Urinary bladder (tissue), 4 donors: ENCODE measurements around the gene CD19. TPM values are rescaled to one million over a fixed set of nuclear protein-coding genes. Genes with fewer than 3 reads are reported as not detected.
"Not testable (repeated sequence)": the region's sequence is repeated elsewhere in the genome, so short reads cannot be mapped to it uniquely, and the experiment has no call there.

ENCODE experiments used
- DNase-seq: peaks from one replicate; pipeline ENCODE4 v3.0.0-alpha.2; 2015; ENCODE audit errors: extremely low spot score
- H3K27ac ChIP-seq: one replicate; pipeline ENCODE4 v1.5.1; 2013; ENCODE audit warnings: low read depth, mild to moderate bottlenecking, moderate library complexity
- H3K36me3 ChIP-seq: one replicate; pipeline ENCODE4 v1.6.1; 2013; ENCODE audit warnings: mild to moderate bottlenecking, moderate library complexity; ENCODE audit not compliant: insufficient read depth
- H3K4me1 ChIP-seq: one replicate; pipeline ENCODE4 v1.6.1; 2013; ENCODE audit warnings: mild to moderate bottlenecking, moderate library complexity; ENCODE audit not compliant: insufficient read depth
- H3K4me3 ChIP-seq: one replicate; pipeline ENCODE4 v1.5.1; 2013; ENCODE audit warnings: low read depth, low read length
- WGBS: extraction: QIAGEN DNeasy Blood & Tissue Kit; methylation state at CpG from one replicate; pipeline ENCODE4 v1.1.7; 2013; 5-methylcytosine and 5-hydroxymethylcytosine counted together
- polyA plus RNA-seq: library from polyadenylated mRNA; stranded (reverse); fragments of 200-250 nt; gene quantifications from one replicate; pipeline ENCODE4 v1.2.3, GENCODE V29; 2013
- total RNA-seq: library from RNA; depleted of rRNA; stranded (reverse); fragments of >200 nt; gene quantifications from one replicate; pipeline ENCODE4 v1.2.3, GENCODE V29; 2014
- donor health status: healthy with polysubstance abuse.
- donor health status: healthy.

The CD19 gene
- total and polyA plus RNA-seq, 2 donors = 0.16 to 0.70 TPM

DNA sequence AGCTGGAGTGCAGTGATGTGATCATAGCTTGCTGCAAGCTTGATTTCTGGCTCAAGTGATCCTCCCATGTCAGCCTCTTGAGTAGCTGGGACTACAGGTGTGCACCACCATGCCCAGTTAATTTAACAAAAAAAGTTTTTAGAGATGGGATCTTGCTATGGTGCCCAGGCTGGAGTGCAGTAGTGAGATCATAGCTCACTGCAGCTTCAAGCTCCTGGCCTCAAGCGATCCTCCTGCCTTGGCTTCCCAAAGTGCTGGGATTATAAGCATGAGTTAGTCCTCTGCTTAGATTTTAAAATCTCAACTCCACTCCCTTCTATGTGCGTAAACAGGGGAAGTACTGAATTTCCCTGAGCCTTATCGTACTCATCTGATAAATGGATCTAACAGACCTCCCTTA lies 13.1 kb upstream of the CD19 start:
- Histone ChIP-seq H3K27ac (no peak overlapping the region), H3K36me3 (no peaks in the 10 kb centered on the region)
- WGBS = over 99% methylated on average over 3 of the region's 3 CpGs

DNA sequence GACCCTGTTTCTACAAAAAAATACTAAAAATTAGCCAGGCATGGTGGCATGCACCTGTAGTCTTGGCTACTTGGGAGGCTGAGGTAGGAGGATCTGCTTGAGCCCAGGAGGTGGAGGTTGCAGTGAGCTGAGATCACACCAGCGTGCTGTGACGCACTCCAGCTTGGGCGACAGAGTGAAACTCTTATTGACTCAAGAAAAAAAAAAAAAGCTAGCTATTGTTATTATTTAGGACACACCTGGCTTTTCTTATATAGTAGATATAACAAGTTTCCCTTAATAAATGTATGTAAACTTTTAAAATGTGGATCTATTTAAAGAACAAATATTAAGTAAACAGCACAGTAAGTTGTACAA lies 8.6 kb upstream of the CD19 start:
- Histone ChIP-seq H3K4me3 (no peak overlapping the region), H3K4me1 (peaks cover 1% of the 10 kb centered on the region), H3K27ac (no peak overlapping the region), H3K36me3 (no peaks in the 10 kb centered on the region)
- 98% methylated on average over 3 of the region's 3 CpGs for WGBS
- no peak for DNase-seq

More for the DNA sequence above, 13.1 kb upstream of the CD19 start:
- DNase-seq = no peak
- Histone ChIP-seq H3K4me3 (no peak overlapping the region), H3K4me1 (no peaks in the 10 kb centered on the region)

DNA sequence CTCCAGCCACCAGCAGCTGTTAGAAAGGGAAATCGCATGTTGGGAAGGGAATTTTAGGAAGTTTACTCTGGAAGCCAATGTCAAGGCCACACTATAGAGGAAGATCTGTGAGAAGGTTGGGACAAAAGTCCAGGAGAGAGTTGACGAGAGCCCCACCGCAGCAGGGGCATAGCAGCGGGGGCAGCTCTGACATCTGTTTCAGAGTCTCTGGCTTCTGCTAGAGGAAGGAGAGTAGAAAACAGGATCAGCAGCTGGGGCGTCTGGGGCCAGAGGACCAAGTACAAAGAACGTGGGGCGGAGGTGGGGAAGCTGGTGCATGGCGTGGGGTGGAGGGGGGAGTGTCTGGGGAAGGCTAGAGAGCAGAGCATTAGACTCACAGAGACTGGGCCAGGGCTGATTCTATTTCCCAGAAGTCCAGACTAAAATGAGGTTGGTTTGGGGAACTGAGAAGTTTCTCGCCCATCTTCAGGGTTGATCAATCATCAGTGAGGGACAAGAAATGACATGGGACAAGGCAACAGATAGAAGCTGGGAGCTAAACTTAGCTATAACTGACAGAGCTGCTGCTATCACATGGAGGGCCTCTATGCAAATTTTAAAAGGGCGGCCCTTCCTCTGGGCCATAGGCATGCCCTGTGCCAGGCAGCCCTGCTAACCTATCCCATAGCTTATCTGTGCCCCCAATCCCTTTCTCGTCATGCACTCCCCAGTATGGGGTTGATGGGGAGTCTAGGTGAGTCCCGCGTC lies 7.9 kb upstream of the CD19 start:
- Histone ChIP-seq H3K4me3 (peak overlapping the region; percentile 66), H3K27ac (no peak overlapping the region), H3K4me1 (peaks cover 1% of the 10 kb centered on the region), H3K36me3 (no peaks in the 10 kb centered on the region)
- no peak for DNase-seq
- WGBS = 68% methylated on average over 13 of the region's 13 CpGs

DNA sequence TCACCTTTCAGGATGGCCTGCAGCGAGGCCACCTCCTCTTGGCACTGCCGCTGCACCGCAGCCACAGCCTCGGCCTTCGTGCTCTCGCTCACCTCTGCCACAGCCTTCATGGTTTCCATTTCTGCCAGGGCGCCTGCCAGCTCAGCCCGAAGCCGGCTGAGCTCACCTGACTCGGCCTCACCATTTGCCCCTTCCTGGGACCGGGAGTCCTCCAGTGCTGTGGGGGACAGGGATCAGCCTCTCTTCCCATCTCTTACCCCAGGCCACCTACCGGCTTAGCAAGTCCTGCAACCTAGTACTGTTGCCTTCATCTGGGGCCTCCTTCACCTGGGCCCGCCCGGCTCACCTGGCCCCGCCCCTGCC lies 7.4 kb upstream of the CD19 start:
- no peak for DNase-seq
- H3K4me3 ChIP-seq = peak overlapping the region; percentile 66
- no peak overlapping the region for H3K27ac ChIP-seq
- whole genome bisulfite sequencing = 28% methylated on average over 15 of the region's 15 CpGs
- no peaks in the 10 kb centered on the region for H3K36me3 ChIP-seq
- peaks cover 1% of the 10 kb centered on the region for H3K4me1 ChIP-seq

DNA sequence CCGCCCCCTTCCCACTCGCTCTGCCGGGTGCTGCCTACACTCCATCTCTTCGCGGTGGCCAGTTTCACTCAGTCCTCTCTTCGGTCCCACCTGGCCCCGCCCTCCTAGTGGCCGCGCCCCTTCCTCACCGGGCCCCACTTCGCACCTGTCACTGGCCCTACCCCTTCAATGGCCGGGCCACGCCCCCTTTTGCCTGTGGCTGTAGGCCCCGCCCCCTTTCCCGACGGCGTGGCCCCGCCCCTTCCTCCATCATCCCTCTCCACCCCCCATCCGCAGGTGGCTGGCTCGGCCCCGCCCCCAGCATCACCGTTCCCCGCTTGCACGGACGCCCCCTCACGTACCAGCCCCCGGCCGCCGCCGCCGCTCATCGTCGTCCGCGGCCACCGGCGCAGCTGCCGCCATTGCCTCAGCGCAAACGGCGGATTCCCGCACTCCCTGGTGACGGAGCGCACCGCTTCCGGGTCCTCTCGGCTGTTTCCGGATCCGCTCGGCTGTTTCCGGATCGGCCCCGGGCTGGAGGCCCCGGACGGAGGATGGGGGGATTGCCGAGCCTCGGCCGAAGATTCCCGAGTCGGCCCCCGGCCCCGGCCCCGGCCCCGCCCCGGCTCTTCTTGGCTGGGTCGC lies 6.9 kb upstream of the CD19 start, which contains the start of gene RABEP2:
TSS of gene RABEP2 (minus strand) at position 477 of the 624 bp plus-strand sequence. CDS start at position 402, 75 bp downstream.
- Histone ChIP-seq H3K4me1 (peaks cover 1% of the 10 kb centered on the region), H3K4me3 (peak within 1 kb of the TSS; percentile 66)
- peak; percentile 83 for DNase-seq

DNA sequence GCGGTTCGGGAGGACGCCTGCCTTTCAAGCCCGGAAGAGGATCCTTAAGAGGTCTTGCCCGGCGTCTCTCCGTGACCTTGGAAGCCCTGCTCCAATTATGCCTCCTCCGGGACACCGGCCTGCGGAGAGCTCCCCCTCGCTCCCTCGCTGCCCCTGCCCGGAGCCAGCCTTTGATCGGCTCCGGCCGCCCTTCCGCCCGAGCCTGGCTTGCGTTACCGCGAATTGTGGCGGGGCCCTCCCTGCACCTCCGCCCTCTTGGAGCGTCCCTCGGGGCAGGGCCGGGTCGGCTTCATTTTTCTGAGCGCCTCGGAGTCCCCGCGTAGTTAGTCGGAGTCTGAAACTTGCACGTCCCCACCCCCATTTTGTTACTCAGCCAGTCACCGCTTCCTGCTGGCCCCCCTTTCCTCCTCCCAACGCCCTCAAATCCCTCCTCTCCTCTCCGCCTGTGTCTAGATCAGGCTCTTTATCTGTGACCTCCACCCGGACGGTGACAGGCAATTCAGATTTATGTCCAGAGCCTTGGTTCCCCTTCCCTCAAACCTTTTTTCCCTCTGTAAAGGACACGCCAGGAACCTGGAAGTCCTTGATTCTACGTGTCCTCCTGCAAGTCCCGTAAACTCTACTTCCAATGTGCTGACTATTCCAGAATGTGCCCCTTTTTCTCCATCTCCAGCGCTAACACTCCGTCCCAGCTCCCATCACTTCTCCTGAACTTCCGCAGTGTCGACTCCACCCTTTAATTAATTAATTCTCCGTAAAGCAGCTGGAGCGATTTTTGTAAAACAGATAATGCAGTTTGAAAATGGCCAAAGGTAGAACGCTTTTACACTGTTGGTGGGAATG lies 6.2 kb upstream of the CD19 start:
- H3K4me1 ChIP-seq = peaks cover 1% of the 10 kb centered on the region
- peak overlapping the region; percentile 95 for H3K27ac ChIP-seq
- DNase-seq = peak; percentile 74
- H3K36me3 ChIP-seq = no peaks in the 10 kb centered on the region
- under 1% methylated on average over 48 of the region's 48 CpGs for WGBS
- peak overlapping the region; percentile 66 for H3K4me3 ChIP-seq

More for the DNA sequence above, 6.9 kb upstream of the CD19 start, which contains the start of gene RABEP2:
- under 1% methylated on average over 66 of the region's 66 CpGs for WGBS
- peak within 1 kb of the TSS; percentile 95 for H3K27ac ChIP-seq
- no peaks in the 10 kb centered on the region for H3K36me3 ChIP-seq

DNA sequence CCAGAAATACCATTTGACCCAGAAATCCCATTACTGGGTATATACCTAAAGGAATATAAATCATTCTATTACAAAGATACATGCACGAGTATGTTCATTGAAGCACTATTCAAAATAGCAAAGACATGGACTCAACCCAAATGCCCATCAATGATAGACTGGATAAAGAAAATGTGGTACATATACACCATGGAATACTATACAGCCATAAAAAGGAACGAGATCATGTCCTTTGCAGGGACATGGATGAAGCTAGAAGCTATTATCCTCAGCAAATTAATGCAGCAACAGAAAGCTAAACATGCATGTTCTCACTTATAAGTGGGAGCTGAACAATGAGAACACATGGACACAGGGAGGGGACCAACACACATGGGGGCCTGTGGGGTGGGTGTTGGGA lies 5.5 kb upstream of the CD19 start:
- not testable (repeated sequence) for H3K27ac ChIP-seq, DNase-seq
- WGBS = 70% methylated on average over 2 of the region's 2 CpGs

DNA sequence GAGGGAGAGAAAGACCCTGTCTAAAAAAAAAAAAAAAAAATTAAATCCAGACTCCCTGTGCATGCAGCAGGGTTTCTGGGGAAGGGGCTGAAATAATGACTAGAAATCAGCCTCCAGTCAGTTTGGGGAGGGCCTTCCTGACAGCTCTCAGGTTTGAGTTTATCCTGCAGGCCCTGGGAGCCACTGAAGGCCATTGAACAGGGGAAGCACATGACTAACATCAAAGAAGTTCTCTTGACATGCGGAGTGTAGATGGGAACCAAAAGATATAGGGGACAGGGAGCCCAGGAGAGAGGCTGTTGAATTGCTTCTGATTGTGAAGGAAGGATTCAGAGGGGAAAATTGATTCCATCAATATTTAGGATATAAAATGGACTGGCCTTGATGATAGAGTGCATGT lies 4.0 kb upstream of the CD19 start:
- Histone ChIP-seq H3K27ac (no peak overlapping the region), H3K36me3 (no peaks in the 10 kb centered on the region), H3K4me3 (no peak overlapping the region), H3K4me1 (peaks cover 1% of the 10 kb centered on the region)
- no peak for DNase-seq
- 77% methylated on average over 1 of the region's 1 CpG for WGBS

More for the DNA sequence above, 5.5 kb upstream of the CD19 start:
- not testable (repeated sequence) for H3K4me1 ChIP-seq, H3K36me3 ChIP-seq, H3K4me3 ChIP-seq

DNA sequence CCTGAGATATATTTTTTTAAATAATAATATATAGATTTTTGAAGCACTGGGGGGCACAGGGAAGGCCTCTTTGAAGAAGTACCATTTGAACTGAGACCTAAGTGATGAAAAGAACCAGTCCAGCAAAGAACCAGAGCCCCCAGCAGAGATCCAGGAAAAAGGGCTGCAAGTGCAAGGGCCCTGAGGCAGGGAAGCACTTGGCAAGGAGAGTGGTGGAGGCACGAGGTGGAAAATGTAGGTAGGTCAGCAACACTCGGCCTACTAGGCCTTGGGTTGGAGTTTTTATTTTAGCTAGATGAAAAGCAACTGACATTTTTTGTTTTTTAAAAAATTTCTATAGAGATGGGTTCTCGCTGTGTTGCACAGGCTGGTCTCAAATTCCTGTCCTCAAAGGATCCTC lies 1.6 kb upstream of the CD19 start:
- Histone ChIP-seq H3K27ac (no peak overlapping the region), H3K36me3 (no peaks in the 10 kb centered on the region), H3K4me3 (no peak overlapping the region), H3K4me1 (no peaks in the 10 kb centered on the region)
- 80% methylated on average over 3 of the region's 3 CpGs for WGBS
- no peak for DNase-seq

DNA sequence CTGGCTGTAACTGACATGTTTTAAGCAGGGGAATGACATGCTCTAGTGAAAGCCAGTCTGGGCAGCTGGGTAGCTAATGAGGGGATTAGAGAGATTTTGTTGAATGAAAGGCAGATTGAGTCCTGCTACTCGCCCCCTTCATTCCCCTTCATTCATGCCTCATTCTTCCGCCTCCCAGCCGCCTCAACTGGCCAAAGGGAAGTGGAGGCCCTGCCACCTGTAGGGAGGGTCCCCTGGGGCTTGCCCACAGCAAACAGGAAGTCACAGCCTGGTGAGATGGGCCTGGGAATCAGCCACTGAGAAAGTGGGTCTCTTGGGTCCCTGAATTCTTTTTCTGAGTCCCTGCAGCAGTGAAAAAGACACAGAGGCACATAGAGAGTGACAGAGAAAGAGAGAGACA lies 1.1 kb upstream of the CD19 start:
- no peaks in the 10 kb centered on the region for H3K4me1 ChIP-seq
- H3K27ac ChIP-seq = no peak overlapping the region
- H3K4me3 ChIP-seq = no peak overlapping the region
- no peaks in the 10 kb centered on the region for H3K36me3 ChIP-seq
- no peak for DNase-seq
- 53% methylated on average over 3 of the region's 3 CpGs for WGBS

DNA sequence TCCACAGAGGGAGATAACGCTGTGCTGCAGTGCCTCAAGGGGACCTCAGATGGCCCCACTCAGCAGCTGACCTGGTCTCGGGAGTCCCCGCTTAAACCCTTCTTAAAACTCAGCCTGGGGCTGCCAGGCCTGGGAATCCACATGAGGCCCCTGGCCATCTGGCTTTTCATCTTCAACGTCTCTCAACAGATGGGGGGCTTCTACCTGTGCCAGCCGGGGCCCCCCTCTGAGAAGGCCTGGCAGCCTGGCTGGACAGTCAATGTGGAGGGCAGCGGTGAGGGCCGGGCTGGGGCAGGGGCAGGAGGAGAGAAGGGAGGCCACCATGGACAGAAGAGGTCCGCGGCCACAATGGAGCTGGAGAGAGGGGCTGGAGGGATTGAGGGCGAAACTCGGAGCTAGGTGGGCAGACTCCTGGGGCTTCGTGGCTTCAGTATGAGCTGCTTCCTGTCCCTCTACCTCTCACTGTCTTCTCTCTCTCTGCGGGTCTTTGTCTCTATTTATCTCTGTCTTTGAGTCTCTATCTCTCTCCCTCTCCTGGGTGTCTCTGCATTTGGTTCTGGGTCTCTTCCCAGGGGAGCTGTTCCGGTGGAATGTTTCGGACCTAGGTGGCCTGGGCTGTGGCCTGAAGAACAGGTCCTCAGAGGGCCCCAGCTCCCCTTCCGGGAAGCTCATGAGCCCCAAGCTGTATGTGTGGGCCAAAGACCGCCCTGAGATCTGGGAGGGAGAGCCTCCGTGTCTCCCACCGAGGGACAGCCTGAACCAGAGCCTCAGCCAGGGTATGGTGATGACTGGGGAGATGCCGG lies 769 bp downstream of the CD19 start:
- no peak for DNase-seq
- WGBS = 81% methylated on average over 20 of the region's 20 CpGs
- H3K4me1 ChIP-seq = no peaks in the 10 kb centered on the region
- H3K27ac ChIP-seq = no peak overlapping the region
- no peaks in the 10 kb centered on the region for H3K36me3 ChIP-seq
- no peak overlapping the region for H3K4me3 ChIP-seq

DNA sequence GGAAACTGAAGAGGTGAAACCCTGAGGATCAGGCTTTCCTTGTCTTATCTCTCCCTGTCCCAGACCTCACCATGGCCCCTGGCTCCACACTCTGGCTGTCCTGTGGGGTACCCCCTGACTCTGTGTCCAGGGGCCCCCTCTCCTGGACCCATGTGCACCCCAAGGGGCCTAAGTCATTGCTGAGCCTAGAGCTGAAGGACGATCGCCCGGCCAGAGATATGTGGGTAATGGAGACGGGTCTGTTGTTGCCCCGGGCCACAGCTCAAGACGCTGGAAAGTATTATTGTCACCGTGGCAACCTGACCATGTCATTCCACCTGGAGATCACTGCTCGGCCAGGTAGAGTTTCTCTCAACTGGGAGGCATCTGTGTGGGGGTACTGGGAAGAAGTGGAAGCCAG lies 1.4 kb downstream of the CD19 start:
- H3K36me3 ChIP-seq = no peaks in the 10 kb centered on the region
- no peak overlapping the region for H3K27ac ChIP-seq
- whole genome bisulfite sequencing = 76% methylated on average over 8 of the region's 8 CpGs
- no peak for DNase-seq
- no peak overlapping the region for H3K4me3 ChIP-seq
- no peaks in the 10 kb centered on the region for H3K4me1 ChIP-seq

DNA sequence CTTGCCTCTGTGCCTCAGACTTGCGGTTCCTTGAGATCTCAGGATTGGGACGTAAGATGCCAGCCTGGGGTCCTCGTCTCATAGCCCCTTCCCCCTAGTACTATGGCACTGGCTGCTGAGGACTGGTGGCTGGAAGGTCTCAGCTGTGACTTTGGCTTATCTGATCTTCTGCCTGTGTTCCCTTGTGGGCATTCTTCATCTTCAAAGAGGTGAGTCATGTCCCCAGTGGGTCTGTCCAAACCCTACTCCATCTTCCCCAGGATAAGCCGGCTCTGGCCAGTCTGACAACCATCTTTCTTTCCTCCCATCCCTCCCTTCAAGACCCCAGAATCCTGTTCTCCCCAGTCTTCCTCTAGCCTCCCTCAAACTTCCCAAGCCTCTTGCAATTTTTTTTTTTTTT lies 3.6 kb downstream of the CD19 start:
- no peaks in the 10 kb centered on the region for H3K4me1 ChIP-seq
- WGBS = 95% methylated on average over 4 of the region's 4 CpGs
- no peak overlapping the region for H3K27ac ChIP-seq
- no peaks in the 10 kb centered on the region for H3K36me3 ChIP-seq
- H3K4me3 ChIP-seq = no peak overlapping the region
- DNase-seq = no peak
